ENCODE data around the gene ASTL. TPM values are rescaled to one million over a fixed set of nuclear protein-coding genes. Genes with fewer than 3 reads are reported as not detected.

Gene ASTL
- total and polyA plus RNA-seq, 12 donors, result 0.16 TPM; not detected in 11

DNA sequence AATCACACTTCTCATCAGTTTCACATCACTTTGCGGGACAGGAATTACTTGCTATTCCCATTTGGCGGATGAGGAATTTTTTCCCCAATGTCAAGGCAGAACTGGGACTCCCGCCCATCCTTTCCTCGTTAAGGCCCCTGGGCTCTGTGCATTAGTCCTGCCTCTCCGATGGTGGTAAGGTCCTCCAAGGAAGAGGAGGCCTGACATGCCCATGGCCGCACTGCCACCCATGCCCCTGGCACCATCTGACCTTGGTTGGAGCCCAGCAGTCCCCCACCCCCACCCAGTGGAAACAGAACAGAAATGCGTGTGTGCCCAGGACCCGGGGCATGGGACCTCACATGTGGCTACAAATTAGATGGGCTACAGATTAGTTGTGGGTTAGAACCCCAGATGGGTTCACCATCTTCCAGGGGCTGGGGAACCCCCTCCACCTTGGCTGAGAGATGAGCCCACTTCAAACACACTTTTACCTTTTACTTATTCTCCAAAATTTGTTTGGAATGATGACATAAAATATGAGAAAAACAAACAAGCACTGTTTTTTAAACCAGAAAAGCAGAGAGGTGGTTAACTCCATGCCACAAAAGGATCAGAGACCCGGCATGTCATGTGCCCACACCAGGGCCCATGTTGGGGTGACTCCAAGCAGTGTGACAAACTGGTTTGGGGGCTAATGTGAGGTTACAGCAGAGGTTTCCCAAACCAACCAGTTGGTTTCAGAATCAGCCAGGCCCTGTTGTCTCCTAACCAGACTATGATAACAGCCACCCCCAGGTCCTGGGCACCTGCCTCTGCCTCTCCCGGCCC, 17.9 kb upstream of the ASTL start:
- 87% methylated on average over 10 of the region's 10 CpGs for WGBS, 2 donors

DNA sequence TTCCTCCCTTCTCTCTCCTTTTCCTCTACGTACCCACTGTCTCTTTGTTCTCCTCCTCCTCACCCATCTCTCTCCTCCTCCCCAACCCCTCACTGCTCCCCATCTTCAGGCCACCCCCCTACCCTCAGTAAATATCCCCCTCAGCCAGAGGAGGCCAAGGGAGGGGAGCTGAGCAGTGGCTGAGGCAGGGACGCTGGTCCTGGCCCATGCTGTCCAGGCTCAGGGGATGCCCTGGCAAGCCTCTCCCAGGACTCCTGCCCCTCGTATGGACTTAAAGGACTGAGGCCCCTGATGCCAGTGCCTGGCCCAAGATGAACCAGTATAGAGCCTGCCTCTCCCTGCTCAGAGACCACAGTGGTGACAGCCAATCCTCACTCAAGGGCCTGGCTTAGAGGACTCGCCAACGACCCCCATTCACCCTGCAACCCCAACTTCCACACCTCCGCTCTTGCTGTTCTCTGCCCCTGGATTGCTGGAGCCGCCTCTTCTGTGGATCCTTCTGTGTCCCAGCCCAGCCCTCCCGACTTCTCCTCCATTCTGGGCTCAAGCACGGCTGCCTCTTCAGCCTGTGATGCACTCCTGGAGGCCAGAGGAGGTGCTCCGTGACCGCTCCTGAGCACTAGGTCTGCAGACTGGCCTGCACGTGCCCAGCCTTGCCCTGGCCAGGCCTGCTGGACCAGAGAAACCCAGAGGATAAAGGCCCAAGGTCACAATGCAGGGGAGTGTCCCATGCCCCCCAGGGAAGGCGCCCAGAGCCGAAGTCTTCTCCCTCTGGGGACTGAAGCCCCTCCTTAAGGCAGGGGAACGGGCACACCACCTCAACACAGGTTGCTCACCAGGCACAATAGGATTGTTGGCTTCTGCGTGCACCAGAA, 16.4 kb upstream of the ASTL start:
- Histone ChIP-seq H3K4me3 (no peak overlapping the region), H3K4me1 (peaks cover 0 to 10% (median 0%) of the 10 kb centered on the region in 9 donors), H3K9me3 (no peaks in the 10 kb centered on the region), H3K27me3 (peaks cover 0 to 12% (median 0%) of the 10 kb centered on the region in 7 donors), H3K27ac (no peak overlapping the region), H3K36me3 (no peaks in the 10 kb centered on the region)
- 87 to 88% methylated on average over 16 of the region's 16 CpGs for WGBS, 2 donors
- intact Hi-C loops (cut with DNase I), result no loop called here
- ATAC-seq (peak in 1 of 8 donors; percentile 14), DNase-seq (no peak)
- TF ChIP-seq, protein P1, sequence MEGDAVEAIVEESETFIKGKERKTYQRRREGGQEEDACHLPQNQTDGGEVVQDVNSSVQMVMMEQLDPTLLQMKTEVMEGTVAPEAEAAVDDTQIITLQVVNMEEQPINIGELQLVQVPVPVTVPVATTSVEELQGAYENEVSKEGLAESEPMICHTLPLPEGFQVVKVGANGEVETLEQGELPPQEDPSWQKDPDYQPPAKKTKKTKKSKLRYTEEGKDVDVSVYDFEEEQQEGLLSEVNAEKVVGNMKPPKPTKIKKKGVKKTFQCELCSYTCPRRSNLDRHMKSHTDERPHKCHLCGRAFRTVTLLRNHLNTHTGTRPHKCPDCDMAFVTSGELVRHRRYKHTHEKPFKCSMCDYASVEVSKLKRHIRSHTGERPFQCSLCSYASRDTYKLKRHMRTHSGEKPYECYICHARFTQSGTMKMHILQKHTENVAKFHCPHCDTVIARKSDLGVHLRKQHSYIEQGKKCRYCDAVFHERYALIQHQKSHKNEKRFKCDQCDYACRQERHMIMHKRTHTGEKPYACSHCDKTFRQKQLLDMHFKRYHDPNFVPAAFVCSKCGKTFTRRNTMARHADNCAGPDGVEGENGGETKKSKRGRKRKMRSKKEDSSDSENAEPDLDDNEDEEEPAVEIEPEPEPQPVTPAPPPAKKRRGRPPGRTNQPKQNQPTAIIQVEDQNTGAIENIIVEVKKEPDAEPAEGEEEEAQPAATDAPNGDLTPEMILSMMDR (IDR thresholded peaks at IDR 0.05), result no peak

More for the DNA sequence above, 17.9 kb upstream of the ASTL start:
- no peak overlapping the region for H3K4me3 ChIP-seq
- intact Hi-C loops (cut with DNase I), result no loop called here
- peaks cover 0 to 9% (median 0%) of the 10 kb centered on the region in 11 donors for H3K9me3 ChIP-seq
- TF ChIP-seq, protein P1 (IDR thresholded peaks at IDR 0.05), result no peak
- DNase-seq (no peak), ATAC-seq (no peak)
- H3K36me3 ChIP-seq, result no peaks in the 10 kb centered on the region
- peaks cover 0 to 12% (median 0%) of the 10 kb centered on the region in 7 donors for H3K27me3 ChIP-seq
- H3K27ac ChIP-seq, result peak overlapping the region in 1 of 10 donors; percentile 10
- H3K4me1 ChIP-seq, result peaks cover 0 to 10% (median 0%) of the 10 kb centered on the region in 9 donors

DNA sequence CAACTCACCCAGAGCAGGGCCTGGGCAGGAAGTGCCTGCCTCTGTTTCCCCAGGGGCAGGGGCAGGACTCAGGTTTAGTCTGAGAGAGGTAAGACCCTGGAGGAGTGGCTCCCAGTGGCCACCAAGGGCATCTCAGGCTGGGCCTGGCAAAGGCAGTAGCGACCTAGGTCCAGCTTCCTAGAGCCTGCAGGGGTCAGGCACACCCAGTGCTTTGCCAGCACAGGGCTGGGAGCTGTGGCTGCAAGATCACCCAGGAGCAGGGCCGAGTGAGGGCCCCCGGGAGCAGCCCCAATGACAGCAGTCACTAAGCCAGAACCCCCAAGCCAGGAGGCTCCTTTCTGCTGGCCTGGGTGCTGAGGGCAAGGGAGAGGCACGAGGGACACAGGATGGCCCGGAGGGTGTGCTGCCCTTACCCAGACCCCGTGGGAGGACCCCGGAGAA, 15.7 kb upstream of the ASTL start:
- no peak for DNase-seq
- no peak overlapping the region for H3K4me3 ChIP-seq

More for the DNA sequence above, 15.7 kb upstream of the ASTL start:
- TF ChIP-seq, protein P1 (IDR thresholded peaks at IDR 0.05), result no peak
- Histone ChIP-seq H3K4me1 (peaks cover 0 to 12% (median 0%) of the 10 kb centered on the region in 9 donors), H3K27me3 (peaks cover 0 to 12% (median 0%) of the 10 kb centered on the region in 7 donors), H3K27ac (no peak overlapping the region), H3K36me3 (no peaks in the 10 kb centered on the region), H3K9me3 (no peaks in the 10 kb centered on the region)
- 85 to 89% methylated on average over 7 of the region's 7 CpGs for WGBS, 2 donors
- intact Hi-C loops (cut with DNase I), result no loop called here
- peak in 2 of 8 donors; percentile 12 to 16 for ATAC-seq

All from heart right ventricle (tissue), 16 donors.